Adipocyte (in vitro differentiated cells): ENCODE measurements around the gene NTRK3.
A peak's percentile ranks its signal among the peaks of the same experiment; 100 is the strongest.
"Not testable (repeated sequence)": the region's sequence is repeated elsewhere in the genome, so short reads cannot be mapped to it uniquely, and the experiment has no call there.

Experiments
- DNase-seq: peaks from one replicate; pipeline ENCODE4 v3.0.0-alpha.2; 2015; ENCODE audit warnings: low read depth
- H3K27me3 ChIP-seq: replicated peaks from 2 replicates; pipeline ENCODE4 v1.7.0; 2013; ENCODE audit warnings: mild to moderate bottlenecking, low read length, moderate library complexity; ENCODE audit not compliant: control insufficient read depth, insufficient read depth
- H3K36me3 ChIP-seq: 2 replicates; pipeline ENCODE4 v1.7.0; 2013; ENCODE audit warnings: low read length, mild to moderate bottlenecking, moderate library complexity; ENCODE audit not compliant: control insufficient read depth, insufficient read depth, severe bottlenecking
- H3K4me1 ChIP-seq: 2 replicates; pipeline ENCODE4 v1.7.0; 2013; ENCODE audit warnings: mild to moderate bottlenecking, low read length, moderate library complexity; ENCODE audit not compliant: control insufficient read depth, insufficient read depth
- H3K4me3 ChIP-seq: 2 replicates; pipeline ENCODE4 v1.7.0; 2013; ENCODE audit warnings: mild to moderate bottlenecking, low read length, moderate library complexity
- H3K9ac ChIP-seq: 2 replicates; pipeline ENCODE4 v1.7.0; 2013; ENCODE audit warnings: mild to moderate bottlenecking, low read length, moderate library complexity
- H3K9me3 ChIP-seq: 2 replicates; pipeline ENCODE4 v1.7.0; 2013; ENCODE audit warnings: mild to moderate bottlenecking, low read length, moderate library complexity; ENCODE audit not compliant: control insufficient read depth

NTRK3 gene

GRCh38 chr15:87848012-87848411 lies 408.5 kb downstream of the NTRK3 start:
- no peaks in the 10 kb centered on the region for H3K36me3 ChIP-seq
- no peaks in the 10 kb centered on the region for H3K4me1 ChIP-seq
- DNase-seq, result no peak
- no peaks in the 10 kb centered on the region for H3K9me3 ChIP-seq
- H3K27me3 ChIP-seq, result no peaks in the 10 kb centered on the region
- H3K9ac ChIP-seq, result no peak overlapping the region
- H3K4me3 ChIP-seq, result no peak overlapping the region

- no peaks in the 10 kb centered on the region for H3K36me3 ChIP-seq
- H3K9me3 ChIP-seq, result no peaks in the 10 kb centered on the region
- H3K27me3 ChIP-seq, result no peaks in the 10 kb centered on the region
- no peak for DNase-seq
- no peaks in the 10 kb centered on the region for H3K4me1 ChIP-seq
- no peak overlapping the region for H3K4me3 ChIP-seq
- no peak overlapping the region for H3K9ac ChIP-seq
Observed at GRCh38 chr15:87846746-87847145, 409.8 kb downstream of the NTRK3 start.

GRCh38 chr15:87843312-87843711 lies 413.2 kb downstream of the NTRK3 start:
- H3K4me1 ChIP-seq, result no peaks in the 10 kb centered on the region
- no peak overlapping the region for H3K9ac ChIP-seq
- H3K9me3 ChIP-seq, result no peaks in the 10 kb centered on the region
- H3K4me3 ChIP-seq, result no peak overlapping the region
- H3K36me3 ChIP-seq, result no peaks in the 10 kb centered on the region
- DNase-seq, result no peak
- H3K27me3 ChIP-seq, result no peaks in the 10 kb centered on the region

GRCh38 chr15:87841426-87841998 lies 415.0 kb downstream of the NTRK3 start:
- Histone ChIP-seq H3K36me3 (no peaks in the 10 kb centered on the region), H3K9ac (no peak overlapping the region), H3K4me3 (no peak overlapping the region), H3K27me3 (no peaks in the 10 kb centered on the region), H3K4me1 (no peaks in the 10 kb centered on the region), H3K9me3 (no peaks in the 10 kb centered on the region)
- DNase-seq, result no peak

- not testable (repeated sequence) for H3K9me3 ChIP-seq, H3K36me3 ChIP-seq, H3K4me3 ChIP-seq, H3K9ac ChIP-seq, H3K27me3 ChIP-seq, H3K4me1 ChIP-seq, DNase-seq
Observed at GRCh38 chr15:87835830-87836229, 420.7 kb downstream of the NTRK3 start.

GRCh38 chr15:87833333-87833732 lies 423.2 kb downstream of the NTRK3 start:
- not testable (repeated sequence) for H3K4me1 ChIP-seq, H3K9me3 ChIP-seq

GRCh38 chr15:87829332-87830050 lies 427.0 kb downstream of the NTRK3 start:
- Histone ChIP-seq H3K4me1 (no peaks in the 10 kb centered on the region), H3K9me3 (no peaks in the 10 kb centered on the region), H3K36me3 (no peaks in the 10 kb centered on the region), H3K4me3 (no peak overlapping the region), H3K9ac (no peak overlapping the region), H3K27me3 (no peaks in the 10 kb centered on the region)
- no peak for DNase-seq

More at GRCh38 chr15:87833333-87833732, 423.2 kb downstream of the NTRK3 start:
- not testable (repeated sequence) for H3K9ac ChIP-seq, DNase-seq, H3K27me3 ChIP-seq, H3K36me3 ChIP-seq, H3K4me3 ChIP-seq

GRCh38 chr15:87828608-87829007 lies 427.9 kb downstream of the NTRK3 start:
- Histone ChIP-seq H3K4me1 (no peaks in the 10 kb centered on the region), H3K36me3 (no peaks in the 10 kb centered on the region), H3K4me3 (no peak overlapping the region), H3K9me3 (no peaks in the 10 kb centered on the region), H3K9ac (no peak overlapping the region), H3K27me3 (no peaks in the 10 kb centered on the region)
- DNase-seq, result no peak

GRCh38 chr15:87827131-87827530 lies 429.4 kb downstream of the NTRK3 start:
- peak; percentile 11 for DNase-seq
- no peak overlapping the region for H3K9ac ChIP-seq
- no peak overlapping the region for H3K4me3 ChIP-seq
- H3K4me1 ChIP-seq, result no peaks in the 10 kb centered on the region
- no peaks in the 10 kb centered on the region for H3K27me3 ChIP-seq
- H3K36me3 ChIP-seq, result no peaks in the 10 kb centered on the region
- no peaks in the 10 kb centered on the region for H3K9me3 ChIP-seq

GRCh38 chr15:87826119-87826747 lies 430.3 kb downstream of the NTRK3 start:
- H3K9me3 ChIP-seq, result no peaks in the 10 kb centered on the region
- H3K4me3 ChIP-seq, result no peak overlapping the region
- H3K36me3 ChIP-seq, result no peaks in the 10 kb centered on the region
- no peak overlapping the region for H3K9ac ChIP-seq
- no peaks in the 10 kb centered on the region for H3K4me1 ChIP-seq
- DNase-seq, result no peak
- no peaks in the 10 kb centered on the region for H3K27me3 ChIP-seq

GRCh38 chr15:87818756-87819155 lies 437.8 kb downstream of the NTRK3 start:
- H3K36me3 ChIP-seq, result no peaks in the 10 kb centered on the region
- DNase-seq, result no peak
- H3K27me3 ChIP-seq, result no peaks in the 10 kb centered on the region
- H3K9me3 ChIP-seq, result no peaks in the 10 kb centered on the region
- no peak overlapping the region for H3K9ac ChIP-seq
- H3K4me1 ChIP-seq, result peaks cover 7% of the 10 kb centered on the region
- no peak overlapping the region for H3K4me3 ChIP-seq
